Activated naive CD8-positive, alpha-beta T cell treated with anti-CD3 and anti-CD28 coated beads, Interleukin-2, amount 50 U/mL, for 24 hours (primary cell): ENCODE measurements around the gene TESK2.

Experiments
- ATAC-seq: fragments of 150-1000 bp; cut with Tn5 transposase; one replicate; pipeline ENCODE4 v1.10.0; 2021
- DNase-seq: peaks from one replicate; pipeline ENCODE4 v3.0.0; 2021
- H3K27ac Mint-ChIP-seq: one replicate; pipeline ENCODE4 v1.8.0; 2021; ENCODE audit warnings: mild to moderate bottlenecking, mixed read lengths
- H3K27me3 Mint-ChIP-seq: one replicate; pipeline ENCODE4 v1.8.0; 2021; ENCODE audit warnings: mixed read lengths
- H3K36me3 Mint-ChIP-seq: one replicate; pipeline ENCODE4 v1.8.0; 2021; ENCODE audit warnings: low read depth, mixed read lengths
- H3K4me1 Mint-ChIP-seq: one replicate; pipeline ENCODE4 v1.8.0; 2021; ENCODE audit warnings: mixed read lengths
- H3K4me3 Mint-ChIP-seq: one replicate; pipeline ENCODE4 v1.8.0; 2021; ENCODE audit warnings: mild to moderate bottlenecking, moderate library complexity, mixed read lengths
- H3K9me3 Mint-ChIP-seq: one replicate; pipeline ENCODE4 v1.8.0; 2021; ENCODE audit warnings: mixed read lengths

Gene TESK2

DNA sequence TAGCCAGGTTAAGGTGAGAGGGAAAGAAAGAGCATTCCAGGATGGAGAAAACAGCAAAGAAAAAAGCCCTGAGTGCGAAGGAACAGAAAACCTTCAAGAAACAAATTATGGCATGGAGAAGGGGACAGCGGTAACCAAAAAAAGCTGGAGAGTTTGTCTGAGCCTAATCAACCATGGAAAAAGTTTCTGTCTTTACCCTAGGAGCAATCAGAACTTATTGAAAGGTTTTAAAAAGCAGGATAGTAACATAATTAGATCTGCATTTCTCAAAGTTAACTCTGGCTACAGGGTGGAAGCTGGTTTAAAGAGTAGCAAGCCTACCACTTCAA, 190.3 kb downstream of the TESK2 start:
- Mint-ChIP-seq H3K27me3 (no peaks in the 10 kb centered on the region), H3K4me1 (peaks cover 24% of the 10 kb centered on the region), H3K4me3 (no peak overlapping the region), H3K9me3 (no peaks in the 10 kb centered on the region), H3K36me3 (no peaks in the 10 kb centered on the region), H3K27ac (no peak overlapping the region)
- ATAC-seq (no peak), DNase-seq (no peak)

DNA sequence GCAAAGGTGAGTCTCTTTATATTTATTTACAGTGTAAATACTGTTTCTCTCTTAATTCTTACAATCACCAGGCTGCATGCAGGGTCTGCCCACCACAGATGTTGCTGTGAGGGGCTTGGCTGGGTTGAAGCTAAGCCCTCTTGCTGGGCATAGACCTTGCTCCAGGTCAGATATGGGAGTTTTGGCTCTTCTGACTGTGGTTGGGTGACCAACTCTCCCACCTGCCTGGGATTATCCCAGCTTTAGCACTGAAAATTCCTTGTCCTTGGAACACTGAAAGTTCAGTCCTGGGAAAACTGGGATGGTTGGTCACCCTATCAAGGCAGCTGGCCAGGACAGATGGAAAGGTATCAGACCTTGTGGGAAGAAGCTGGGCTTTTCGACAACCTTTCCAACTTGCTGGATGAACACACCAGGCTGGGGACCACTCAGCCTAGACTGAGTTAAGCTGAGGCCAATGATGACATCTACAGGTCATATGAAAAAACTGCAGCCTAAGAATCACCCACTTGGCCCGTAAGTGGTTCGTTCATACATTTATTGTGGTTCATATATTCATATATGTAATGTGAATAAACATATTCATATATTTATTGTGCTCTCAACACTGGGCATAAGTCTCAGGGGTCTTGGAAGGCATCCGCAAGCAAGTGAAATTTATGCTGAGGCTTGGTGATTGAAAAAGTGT, 190.8 kb downstream of the TESK2 start:
- Mint-ChIP-seq H3K4me1 (peaks cover 19% of the 10 kb centered on the region), H3K36me3 (no peaks in the 10 kb centered on the region), H3K4me3 (no peak overlapping the region), H3K9me3 (no peaks in the 10 kb centered on the region), H3K27ac (no peak overlapping the region), H3K27me3 (no peaks in the 10 kb centered on the region)
- DNase-seq = no peak
- peak; percentile 29 for ATAC-seq

DNA sequence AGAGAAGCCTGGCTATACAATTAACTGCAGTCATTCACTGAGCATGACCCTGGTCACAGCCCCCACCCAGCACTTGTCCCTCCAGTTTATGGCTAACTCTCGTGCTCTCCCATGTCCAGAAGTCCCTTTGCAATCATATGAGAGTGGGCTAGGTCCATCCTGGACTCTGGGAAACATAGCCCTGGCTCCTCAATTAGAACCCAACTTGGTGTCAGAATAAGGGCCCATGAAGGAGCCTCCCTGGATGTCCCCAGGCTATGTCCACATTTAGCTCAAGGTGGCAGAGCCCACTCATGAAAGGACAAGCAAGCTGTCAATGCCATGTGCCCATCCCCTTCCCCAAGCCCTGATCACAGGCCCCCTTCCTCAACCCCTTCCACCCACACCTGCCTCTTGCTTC, 191.7 kb downstream of the TESK2 start:
- Mint-ChIP-seq H3K27me3 (no peaks in the 10 kb centered on the region), H3K4me3 (no peak overlapping the region), H3K27ac (no peak overlapping the region), H3K9me3 (no peaks in the 10 kb centered on the region), H3K36me3 (no peaks in the 10 kb centered on the region), H3K4me1 (peaks cover 12% of the 10 kb centered on the region)
- ATAC-seq (no peak), DNase-seq (no peak)

DNA sequence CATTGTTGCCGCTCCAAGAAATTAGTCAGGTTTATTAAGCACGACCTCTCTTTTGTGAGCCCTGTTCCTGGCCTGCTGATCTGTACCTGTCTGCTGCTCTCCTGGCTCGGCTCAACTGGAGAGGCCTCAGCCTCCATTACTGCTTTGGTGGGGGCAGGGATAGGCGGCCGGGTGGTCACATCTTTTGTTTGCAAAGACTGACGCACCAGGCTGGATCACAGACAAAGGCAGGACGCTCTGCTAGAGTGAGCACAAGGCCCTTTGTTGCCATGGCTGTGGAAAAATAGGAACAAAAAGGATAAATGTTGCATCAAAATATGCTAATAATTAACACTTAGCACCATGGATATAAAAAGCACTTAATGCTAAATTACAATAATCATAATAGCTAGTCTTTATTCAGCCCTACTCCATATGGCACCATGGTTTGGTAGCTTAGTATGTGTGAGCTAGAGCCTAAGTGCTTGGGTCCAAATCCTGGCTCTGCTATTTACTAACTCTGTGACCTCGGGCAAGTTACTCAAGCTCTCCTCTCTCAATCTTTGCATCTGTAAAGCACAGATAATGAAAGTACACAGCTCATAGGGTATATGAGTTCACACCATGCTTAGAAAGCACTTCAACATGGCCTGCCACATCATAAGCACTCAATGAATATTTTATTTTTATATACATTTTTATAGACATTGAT, 193.2 kb downstream of the TESK2 start:
- Mint-ChIP-seq H3K4me1 (peaks cover 10% of the 10 kb centered on the region), H3K27me3 (no peaks in the 10 kb centered on the region)
- no peak for ATAC-seq

More for the DNA sequence above, 193.2 kb downstream of the TESK2 start:
- Mint-ChIP-seq H3K9me3 (no peaks in the 10 kb centered on the region), H3K4me3 (no peak overlapping the region), H3K36me3 (no peaks in the 10 kb centered on the region), H3K27ac (no peak overlapping the region)
- no peak for DNase-seq
